Lung microvascular endothelial cell (primary cell): ENCODE measurements around the gene CRTC3. TPM values are rescaled to one million over a fixed set of nuclear protein-coding genes. Genes with fewer than 3 reads are reported as not detected.
"Not testable (repeated sequence)": the region's sequence is repeated elsewhere in the genome, so short reads cannot be mapped to it uniquely, and the experiment has no call there.

ENCODE experiments used
- DNase-seq, 2 donors: peaks; one replicate each; pipeline versions ENCODE4 v3.0.0 to v3.0.0-alpha.2; 2010; ENCODE audit warnings: low read depth in 2 of 2
- total RNA-seq: library from RNA; depleted of rRNA; stranded (reverse); fragments of >200 nt; gene quantifications from 2 replicates; pipeline ENCODE4 v1.2.1, GENCODE V29; 2014

CRTC3 gene
- total RNA-seq, 1 donor from 2014 or later = 8.7 TPM

GRCh38 chr15:90648137-90649070 is 118.7 kb downstream of the CRTC3 start:
- DNase-seq = peak; percentile 88 to 93

GRCh38 chr15:90650117-90650955 is 120.6 kb downstream of the CRTC3 start:
- DNase-seq = peak; percentile 85 to 96

GRCh38 chr15:90650956-90651689 is 121.4 kb downstream of the CRTC3 start:
- peak in 1 of 2 donors; percentile 25 for DNase-seq

- DNase-seq = peak; percentile 54 to 66
These were observed 124.8 kb downstream of the CRTC3 start for GRCh38 chr15:90654233-90655136.

- not testable (repeated sequence) for DNase-seq
These were observed 127.9 kb downstream of the CRTC3 start for GRCh38 chr15:90657520-90658172.

GRCh38 chr15:90659481-90659880 is 129.8 kb downstream of the CRTC3 start:
- DNase-seq = no peak

- peak in 1 of 2 donors; percentile 71 for DNase-seq
These were observed 130.7 kb downstream of the CRTC3 start for GRCh38 chr15:90660195-90660998.

GRCh38 chr15:90660999-90661330 is 131.2 kb downstream of the CRTC3 start:
- not testable (repeated sequence) for DNase-seq

- not testable (repeated sequence) for DNase-seq
These were observed 134.3 kb downstream of the CRTC3 start for GRCh38 chr15:90664081-90664461.

GRCh38 chr15:90664650-90665287 is 135.0 kb downstream of the CRTC3 start:
- DNase-seq = peak; percentile 42 to 68

GRCh38 chr15:90665288-90666134 is 135.8 kb downstream of the CRTC3 start:
- peak; percentile 37 to 42 for DNase-seq

- DNase-seq = no peak
These were observed 136.6 kb downstream of the CRTC3 start for GRCh38 chr15:90666135-90666909.

- no peak for DNase-seq
These were observed 137.5 kb downstream of the CRTC3 start for GRCh38 chr15:90667073-90667754.

GRCh38 chr15:90667755-90668345 is 138.1 kb downstream of the CRTC3 start:
- not testable (repeated sequence) for DNase-seq

- not testable (repeated sequence) for DNase-seq
These were observed 140.9 kb downstream of the CRTC3 start for GRCh38 chr15:90670631-90671030.

GRCh38 chr15:90671216-90671615 is 141.5 kb downstream of the CRTC3 start:
- DNase-seq = no peak
